HFFc6 (cell line): ENCODE results near the gene CDH23. TPM values are rescaled to one million over a fixed set of nuclear protein-coding genes. Genes with fewer than 3 reads are reported as not detected.

Experiments used
- DNase-seq: peaks from one replicate; pipeline ENCODE4 v3.0.0-alpha.2; 2018
- H3K27ac Mint-ChIP-seq: 2 replicates; pipeline ENCODE4 v1.8.0; 2020; ENCODE audit warnings: mild to moderate bottlenecking, mixed read lengths
- H3K27me3 Mint-ChIP-seq: 2 replicates; pipeline ENCODE4 v1.8.0; 2021; ENCODE audit warnings: mild to moderate bottlenecking, moderate library complexity, mixed read lengths; ENCODE audit not compliant: insufficient read depth
- H3K36me3 Mint-ChIP-seq: 2 replicates; pipeline ENCODE4 v1.8.0; 2021; ENCODE audit warnings: low read depth, mixed read lengths
- H3K4me1 Mint-ChIP-seq: 2 replicates; pipeline ENCODE4 v1.8.0; 2020; ENCODE audit warnings: low read depth, mixed read lengths
- H3K4me3 Mint-ChIP-seq: 2 replicates; pipeline ENCODE4 v1.8.0; 2020; ENCODE audit warnings: mild to moderate bottlenecking, moderate library complexity, mixed read lengths
- H3K9me3 Mint-ChIP-seq: 2 replicates; pipeline ENCODE4 v1.8.0; 2020; ENCODE audit warnings: mild to moderate bottlenecking, mixed read lengths
- total RNA-seq, 6 experiments: library from RNA; stranded (reverse); fragmentation: NEBNext Ultra II Directional; extraction: Animal tissue kit (Norgen Biotek cat#: 25700); gene quantifications; 2 replicates in 1 of 6; 3 replicates in 5 of 6; pipeline ENCODE4 v1.2.3, GENCODE V29; 2021
- TF ChIP-seq, protein P1 (sequence below): fragments of 200-600 bp; sonication (generic); IDR thresholded peaks from 2 replicates; pipeline ENCODE4 v1.5.0; 2021; ENCODE audit warnings: antibody characterized with exemption, mild to moderate bottlenecking

CDH23 gene
- total RNA-seq, 6 experiments from 2014 or later = 0.02 to 0.11 (median 0.04) TPM; not detected in 2

DNA sequence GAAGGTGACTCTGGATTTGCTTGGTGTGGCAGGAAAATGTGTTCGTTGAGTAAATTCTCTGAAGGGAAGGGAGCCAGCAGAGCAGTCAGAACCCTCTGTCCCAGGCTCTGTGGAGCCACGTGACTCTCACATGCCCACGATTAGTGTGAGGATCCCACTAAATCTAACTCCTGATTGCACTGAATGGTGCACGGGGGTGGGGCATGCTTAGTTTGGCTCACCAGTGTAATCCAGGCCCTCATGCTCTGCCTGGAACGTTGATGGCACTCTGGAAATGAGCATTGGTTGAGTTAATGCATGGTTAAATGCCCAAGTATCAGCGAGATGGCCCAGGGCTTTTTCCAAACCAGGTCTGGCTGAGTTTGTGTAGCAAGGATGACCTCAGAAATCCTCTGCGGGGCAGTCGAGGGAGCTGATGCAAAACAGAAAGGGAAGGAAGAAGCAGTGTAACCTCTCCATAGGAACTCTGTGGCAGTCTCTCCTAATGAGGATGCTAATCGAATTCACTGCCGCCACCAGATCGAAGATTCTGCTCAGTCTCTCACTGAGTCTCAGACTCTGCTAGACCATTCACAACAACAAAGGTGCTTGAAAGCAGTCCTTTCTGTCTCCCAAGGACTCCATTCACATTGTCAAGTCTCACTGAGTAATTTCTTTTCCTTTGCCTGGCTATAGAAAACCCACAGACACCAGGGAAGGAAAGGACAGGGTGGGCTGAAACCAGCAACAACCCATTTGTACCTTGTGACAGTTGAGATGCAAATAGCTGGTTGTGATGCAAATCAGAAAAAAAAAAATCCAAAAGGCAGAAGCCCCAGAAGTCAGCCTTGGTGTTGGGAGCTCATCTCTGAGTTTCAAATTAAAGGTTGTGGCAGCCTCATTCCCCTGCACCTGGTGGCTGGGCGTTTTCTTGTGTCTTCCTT, 224.8 kb downstream of the CDH23 start:
- H3K9me3 Mint-ChIP-seq = peaks cover 7% of the 10 kb centered on the region; the same call in 1 of the 2 replicates
- H3K4me1 Mint-ChIP-seq = peaks cover 34% of the 10 kb centered on the region
- H3K27ac Mint-ChIP-seq = no peak overlapping the region
- TF ChIP-seq, protein P1, sequence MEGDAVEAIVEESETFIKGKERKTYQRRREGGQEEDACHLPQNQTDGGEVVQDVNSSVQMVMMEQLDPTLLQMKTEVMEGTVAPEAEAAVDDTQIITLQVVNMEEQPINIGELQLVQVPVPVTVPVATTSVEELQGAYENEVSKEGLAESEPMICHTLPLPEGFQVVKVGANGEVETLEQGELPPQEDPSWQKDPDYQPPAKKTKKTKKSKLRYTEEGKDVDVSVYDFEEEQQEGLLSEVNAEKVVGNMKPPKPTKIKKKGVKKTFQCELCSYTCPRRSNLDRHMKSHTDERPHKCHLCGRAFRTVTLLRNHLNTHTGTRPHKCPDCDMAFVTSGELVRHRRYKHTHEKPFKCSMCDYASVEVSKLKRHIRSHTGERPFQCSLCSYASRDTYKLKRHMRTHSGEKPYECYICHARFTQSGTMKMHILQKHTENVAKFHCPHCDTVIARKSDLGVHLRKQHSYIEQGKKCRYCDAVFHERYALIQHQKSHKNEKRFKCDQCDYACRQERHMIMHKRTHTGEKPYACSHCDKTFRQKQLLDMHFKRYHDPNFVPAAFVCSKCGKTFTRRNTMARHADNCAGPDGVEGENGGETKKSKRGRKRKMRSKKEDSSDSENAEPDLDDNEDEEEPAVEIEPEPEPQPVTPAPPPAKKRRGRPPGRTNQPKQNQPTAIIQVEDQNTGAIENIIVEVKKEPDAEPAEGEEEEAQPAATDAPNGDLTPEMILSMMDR = no peak
- peak overlapping the region; percentile 66; the same call in 1 of the 2 replicates for H3K4me3 Mint-ChIP-seq
- peaks cover 29% of the 10 kb centered on the region for H3K27me3 Mint-ChIP-seq
- peak; percentile 16 for DNase-seq
- H3K36me3 Mint-ChIP-seq = no peaks in the 10 kb centered on the region

DNA sequence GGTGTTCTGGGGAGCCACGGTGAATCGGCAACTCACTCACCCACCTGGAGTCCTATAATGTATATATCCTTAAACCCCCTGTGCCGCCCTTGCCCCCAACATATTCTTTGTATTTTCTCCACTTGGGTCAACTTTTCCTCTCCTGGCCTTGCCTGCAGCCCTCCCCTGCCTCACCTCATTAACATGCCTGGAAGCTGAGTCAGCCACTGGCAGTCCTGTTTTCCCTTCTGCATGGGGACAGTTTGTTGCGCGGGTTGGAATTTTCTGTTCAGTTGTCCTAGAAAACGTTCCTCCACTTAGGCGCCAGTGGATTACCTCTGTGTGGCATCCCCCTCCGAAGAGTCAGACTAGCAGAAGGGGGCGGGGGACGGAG, 225.4 kb downstream of the CDH23 start:
- H3K27me3 Mint-ChIP-seq = peaks cover 25% of the 10 kb centered on the region
- peak; percentile 44 for DNase-seq

DNA sequence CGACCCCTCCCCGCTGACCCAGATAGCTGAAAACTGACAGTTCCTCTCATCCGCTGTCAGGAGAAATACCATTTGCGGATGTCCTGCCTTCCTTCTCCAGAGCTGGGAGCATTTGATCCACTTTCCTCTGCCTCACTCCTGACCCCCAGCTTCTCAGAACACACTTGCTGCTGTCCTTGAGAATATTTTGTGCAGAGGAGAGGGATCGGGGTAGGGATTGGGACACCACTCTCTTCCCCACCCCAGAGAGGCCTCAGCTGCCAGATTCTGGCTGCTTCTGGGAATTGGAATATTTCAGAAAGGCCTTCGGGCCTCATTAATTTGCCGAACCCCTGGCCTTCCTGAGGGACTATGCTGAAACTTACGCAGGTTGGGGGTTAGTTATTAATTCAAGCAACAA, 225.9 kb downstream of the CDH23 start:
- Mint-ChIP-seq H3K4me1 (peaks cover 34% of the 10 kb centered on the region), H3K4me3 (peak overlapping the region; percentile 66), H3K27me3 (peaks cover 28% of the 10 kb centered on the region), H3K36me3 (no peaks in the 10 kb centered on the region), H3K27ac (no peak overlapping the region; the same call in 1 of the 2 replicates), H3K9me3 (no peaks in the 10 kb centered on the region)
- TF ChIP-seq, protein P1 = no peak
- DNase-seq = no peak

More for the DNA sequence above, 225.4 kb downstream of the CDH23 start:
- H3K36me3 Mint-ChIP-seq = no peaks in the 10 kb centered on the region
- H3K4me1 Mint-ChIP-seq = peaks cover 34% of the 10 kb centered on the region
- TF ChIP-seq, protein P1 = no peak
- no peak overlapping the region for H3K27ac Mint-ChIP-seq
- peaks cover 4% of the 10 kb centered on the region; the same call in 1 of the 2 replicates for H3K9me3 Mint-ChIP-seq
- peak overlapping the region; percentile 66 for H3K4me3 Mint-ChIP-seq

DNA sequence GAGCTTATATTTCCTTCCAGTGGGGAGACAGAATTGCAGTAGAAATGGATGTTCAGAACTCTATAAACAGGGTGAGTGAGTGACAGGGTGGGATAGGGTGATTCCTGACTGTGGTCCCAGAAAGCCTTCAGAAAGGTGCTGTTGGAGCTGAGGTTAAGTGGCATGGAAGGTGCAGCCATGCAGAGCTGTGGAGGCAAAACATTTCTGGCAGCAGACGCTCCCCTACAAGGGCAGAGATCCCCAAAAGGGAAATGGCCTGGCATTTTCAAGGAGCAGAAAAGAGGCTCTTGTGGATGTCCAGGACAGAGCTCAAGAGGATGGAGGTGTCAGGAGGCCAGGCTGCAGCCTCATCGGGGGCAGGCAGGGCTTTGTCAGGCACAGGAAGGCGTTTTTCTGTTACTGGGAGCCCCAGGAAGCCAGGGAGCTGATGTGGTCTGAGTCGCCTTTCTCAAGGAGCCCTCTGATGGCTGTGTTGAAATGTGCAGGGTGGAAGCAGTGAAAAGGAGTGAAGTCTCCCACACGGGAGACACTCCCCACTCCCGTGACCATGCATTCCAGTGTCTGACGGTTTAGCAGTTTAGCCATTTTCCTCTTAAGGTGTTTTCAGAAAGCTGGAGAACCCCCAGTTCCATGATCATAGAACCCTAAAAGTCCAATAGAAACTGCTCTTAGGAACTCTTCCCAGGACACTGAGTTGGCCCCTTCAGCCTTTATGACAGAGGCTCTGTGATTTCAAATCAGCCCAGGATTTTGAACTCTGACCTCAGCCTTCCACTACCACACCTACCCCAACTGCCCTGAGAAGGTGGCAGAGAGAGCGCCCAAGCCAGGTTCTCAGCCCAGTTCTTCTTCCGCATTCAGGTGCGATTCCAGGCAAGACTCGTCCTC, 226.6 kb downstream of the CDH23 start:
- Mint-ChIP-seq H3K9me3 (no peaks in the 10 kb centered on the region), H3K36me3 (no peaks in the 10 kb centered on the region), H3K4me3 (no peak overlapping the region), H3K27ac (no peak overlapping the region; the same call in 1 of the 2 replicates), H3K27me3 (peaks cover 34% of the 10 kb centered on the region), H3K4me1 (peaks cover 34% of the 10 kb centered on the region)
- TF ChIP-seq, protein P1 = peak; percentile 49
- peak; percentile 56 for DNase-seq

DNA sequence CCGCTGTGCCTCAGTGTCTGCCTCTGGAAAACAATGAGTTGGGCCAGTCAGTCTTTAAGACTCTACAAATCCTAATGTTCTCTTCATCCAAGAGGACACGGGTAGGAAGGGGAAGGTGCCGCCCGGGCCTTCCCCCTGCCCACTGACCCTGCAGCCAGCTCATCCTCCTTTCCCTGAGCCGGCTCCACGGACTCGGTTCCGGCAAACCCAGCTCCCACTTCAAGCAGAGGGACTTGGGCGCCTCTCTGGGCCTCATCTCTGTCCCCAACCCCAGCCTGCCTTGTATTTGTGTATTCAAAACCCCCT, 227.2 kb downstream of the CDH23 start:
- Mint-ChIP-seq H3K4me3 (no peak overlapping the region), H3K27ac (no peak overlapping the region), H3K4me1 (peaks cover 34% of the 10 kb centered on the region), H3K9me3 (no peaks in the 10 kb centered on the region), H3K36me3 (no peaks in the 10 kb centered on the region), H3K27me3 (peaks cover 38% of the 10 kb centered on the region)
- TF ChIP-seq, protein P1 = no peak
- DNase-seq = no peak
